ENCODE measurements around the gene ZNG1E.
"Not testable (repeated sequence)": the region's sequence is repeated elsewhere in the genome, so short reads cannot be mapped to it uniquely, and the experiment has no call there.

ZNG1E gene

GRCh38 chr9:65675589-65676021 is at the start of gene ZNG1E:
Gene ZNG1E (plus strand): TSS chr9:65675928. CDS start chr9:65675977, 49 bp downstream.
- not testable (repeated sequence) for DNase-seq

- DNase-seq: not testable (repeated sequence)
Measured at GRCh38 chr9:65673579-65673978, 2.1 kb upstream of the ZNG1E start.

- DNase-seq: not testable (repeated sequence)
Measured at GRCh38 chr9:65675018-65675417, 710 bp upstream of the ZNG1E start.

GRCh38 chr9:65676389-65676788 is 661 bp downstream of the ZNG1E start:
- not testable (repeated sequence) for DNase-seq

- DNase-seq: not testable (repeated sequence)
Measured at GRCh38 chr9:65678533-65678932, 2.8 kb downstream of the ZNG1E start.

- not testable (repeated sequence) for DNase-seq
Measured at GRCh38 chr9:65703550-65703949, 27.8 kb downstream of the ZNG1E start.

- not testable (repeated sequence) for DNase-seq
Measured at GRCh38 chr9:65714445-65714844, 38.7 kb downstream of the ZNG1E start.

GRCh38 chr9:65737096-65737564 is 61.4 kb downstream of the ZNG1E start, which contains the start of gene FOXD4L4:
Gene FOXD4L4 (plus strand): TSS chr9:65737146. CDS start chr9:65737146, 0 bp downstream.
- not testable (repeated sequence) for DNase-seq

GRCh38 chr9:65738133-65738532 is 62.4 kb downstream of the ZNG1E start:
- DNase-seq: not testable (repeated sequence)

All from NCI-H345 (cell line).